Activated naive CD8-positive, alpha-beta T cell treated with anti-CD3 and anti-CD28 coated beads, Interleukin-2, amount 50 U/mL, for 24 hours (primary cell): ENCODE data around the gene SANBR.
A peak's percentile ranks its signal among the peaks of the same experiment; 100 is the strongest.
"Not testable (repeated sequence)": the region's sequence is repeated elsewhere in the genome, so short reads cannot be mapped to it uniquely, and the experiment has no call there.

Experiments
- ATAC-seq: fragments of 150-1000 bp; cut with Tn5 transposase; one replicate; pipeline ENCODE4 v1.10.0; 2021
- DNase-seq: peaks from one replicate; pipeline ENCODE4 v3.0.0; 2021
- H3K27ac Mint-ChIP-seq: one replicate; pipeline ENCODE4 v1.8.0; 2021; ENCODE audit warnings: mild to moderate bottlenecking, mixed read lengths
- H3K27me3 Mint-ChIP-seq: one replicate; pipeline ENCODE4 v1.8.0; 2021; ENCODE audit warnings: mixed read lengths
- H3K36me3 Mint-ChIP-seq: one replicate; pipeline ENCODE4 v1.8.0; 2021; ENCODE audit warnings: low read depth, mixed read lengths
- H3K4me1 Mint-ChIP-seq: one replicate; pipeline ENCODE4 v1.8.0; 2021; ENCODE audit warnings: mixed read lengths
- H3K4me3 Mint-ChIP-seq: one replicate; pipeline ENCODE4 v1.8.0; 2021; ENCODE audit warnings: mild to moderate bottlenecking, moderate library complexity, mixed read lengths
- H3K9me3 Mint-ChIP-seq: one replicate; pipeline ENCODE4 v1.8.0; 2021; ENCODE audit warnings: mixed read lengths

Gene SANBR

DNA sequence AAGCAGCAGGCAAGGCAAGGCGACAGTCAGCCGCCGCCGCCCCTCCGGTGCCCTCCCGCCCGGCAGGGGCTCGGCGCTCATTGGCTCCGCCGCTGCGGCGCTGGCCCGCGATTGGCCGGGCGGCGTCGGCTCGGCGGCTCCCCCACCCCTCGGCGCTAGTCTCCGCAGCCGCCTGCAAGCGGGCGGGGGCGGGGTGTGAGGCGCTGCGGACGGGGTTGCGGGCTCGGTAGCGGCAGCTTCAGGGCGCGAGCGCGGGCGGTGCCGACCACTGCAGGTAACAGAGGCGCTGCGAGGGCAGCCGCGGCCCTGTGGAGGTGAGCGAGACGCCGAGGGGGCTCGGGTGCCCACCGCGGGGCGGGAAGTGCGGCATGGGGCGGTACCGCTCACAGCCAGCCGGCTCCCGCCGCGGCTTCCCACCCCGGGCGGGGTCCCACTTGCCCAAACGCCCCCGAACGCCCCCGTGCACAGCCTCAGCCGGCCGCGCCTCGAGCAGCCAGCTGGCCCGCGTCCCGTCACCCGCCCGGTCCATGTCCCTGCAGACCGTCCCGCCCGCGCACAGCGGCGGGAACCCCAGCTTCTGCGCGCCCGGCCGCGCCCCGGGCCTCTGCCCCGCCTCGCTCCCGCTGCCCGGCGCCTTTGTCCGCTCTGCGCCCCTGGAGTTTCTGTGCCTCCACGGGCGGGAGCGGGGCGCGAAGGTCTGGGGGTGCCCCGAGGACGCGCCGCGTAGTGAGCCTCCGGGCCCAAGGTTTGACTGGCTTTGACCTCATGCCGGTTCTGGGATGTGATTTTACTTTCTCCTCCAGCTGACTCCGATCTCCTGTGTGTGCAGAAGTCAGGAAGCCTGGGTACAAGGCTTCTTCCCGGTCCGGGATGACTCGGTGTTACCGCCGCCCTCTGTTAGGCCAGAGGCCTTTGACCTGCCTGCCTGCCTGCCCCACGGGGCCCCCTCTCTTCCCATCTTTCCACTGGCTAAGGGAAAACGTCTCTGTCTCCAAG, at the start of gene SANBR:
SANBR (plus strand) TSS at position 158 of the 996 bp plus-strand sequence. CDS start 4,480 bp downstream, outside the sequence.
- peak within 1 kb of the TSS; percentile 84 for H3K4me3 Mint-ChIP-seq
- H3K27ac Mint-ChIP-seq: peak within 1 kb of the TSS; percentile 68
- DNase-seq: peak; percentile 80
- peaks cover 11% of the 10 kb centered on the region for H3K4me1 Mint-ChIP-seq
- no peaks in the 10 kb centered on the region for H3K9me3 Mint-ChIP-seq
- peaks cover 2% of the 10 kb centered on the region for H3K27me3 Mint-ChIP-seq
- ATAC-seq: peak; percentile 99
- no peaks in the 10 kb centered on the region for H3K36me3 Mint-ChIP-seq

DNA sequence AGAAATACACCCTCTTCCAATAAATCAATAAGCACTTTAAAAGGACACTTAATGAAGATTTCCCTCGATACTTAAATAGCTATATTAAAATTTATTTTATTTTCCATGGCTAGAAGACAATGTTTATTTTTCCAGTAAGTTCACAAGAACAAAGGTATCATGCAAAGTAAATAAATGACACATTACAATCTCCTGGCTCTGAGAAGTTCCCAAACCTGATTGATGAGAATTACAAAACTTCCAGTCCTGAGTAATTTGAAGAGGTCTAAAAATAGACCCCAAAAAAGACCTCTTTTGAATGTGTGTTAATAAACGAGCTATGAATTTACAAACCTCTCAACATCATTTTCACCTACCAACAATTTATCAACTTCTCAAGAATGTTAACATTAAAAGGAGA, 49.7 kb upstream of the SANBR start:
- no peak for DNase-seq
- Mint-ChIP-seq H3K36me3 (peaks cover 4% of the 10 kb centered on the region), H3K9me3 (no peaks in the 10 kb centered on the region), H3K27me3 (no peaks in the 10 kb centered on the region), H3K4me1 (peaks cover 55% of the 10 kb centered on the region), H3K27ac (no peak overlapping the region), H3K4me3 (peak overlapping the region; percentile 93)
- no peak for ATAC-seq

DNA sequence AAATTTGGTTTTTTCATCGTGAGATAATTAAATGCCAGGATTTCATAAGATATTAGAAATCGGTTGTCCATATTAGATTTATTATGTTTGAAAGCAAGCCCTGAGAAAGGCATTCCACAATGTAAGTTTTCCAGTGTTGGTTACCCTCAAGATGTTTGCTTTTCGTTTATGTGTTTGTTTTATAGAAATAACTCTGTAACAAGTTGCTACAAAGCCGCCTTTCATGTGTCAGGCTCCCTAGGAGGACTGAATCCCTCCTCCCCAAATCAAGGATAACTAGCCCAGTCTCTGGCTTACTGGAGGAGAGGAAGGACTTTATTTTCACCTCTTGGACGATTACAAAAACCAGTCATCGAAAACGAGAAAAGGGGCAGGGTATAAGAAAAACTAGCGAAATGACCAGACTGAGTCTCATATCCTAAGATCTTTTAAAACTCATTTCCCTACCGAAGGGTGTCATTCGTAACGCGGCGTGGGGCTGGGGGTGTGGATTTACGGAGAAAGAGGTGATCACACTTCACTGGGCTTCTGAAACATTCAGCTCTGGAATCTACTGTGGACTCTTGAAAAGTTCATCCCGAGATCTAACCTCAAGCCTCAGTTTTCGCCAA, 49.2 kb upstream of the SANBR start:
- Mint-ChIP-seq H3K36me3 (peaks cover 9% of the 10 kb centered on the region), H3K27me3 (no peaks in the 10 kb centered on the region), H3K27ac (peak overlapping the region; percentile 97), H3K4me3 (peak overlapping the region; percentile 93), H3K4me1 (peaks cover 55% of the 10 kb centered on the region), H3K9me3 (no peaks in the 10 kb centered on the region)
- ATAC-seq (no peak), DNase-seq (peak; percentile 34)

DNA sequence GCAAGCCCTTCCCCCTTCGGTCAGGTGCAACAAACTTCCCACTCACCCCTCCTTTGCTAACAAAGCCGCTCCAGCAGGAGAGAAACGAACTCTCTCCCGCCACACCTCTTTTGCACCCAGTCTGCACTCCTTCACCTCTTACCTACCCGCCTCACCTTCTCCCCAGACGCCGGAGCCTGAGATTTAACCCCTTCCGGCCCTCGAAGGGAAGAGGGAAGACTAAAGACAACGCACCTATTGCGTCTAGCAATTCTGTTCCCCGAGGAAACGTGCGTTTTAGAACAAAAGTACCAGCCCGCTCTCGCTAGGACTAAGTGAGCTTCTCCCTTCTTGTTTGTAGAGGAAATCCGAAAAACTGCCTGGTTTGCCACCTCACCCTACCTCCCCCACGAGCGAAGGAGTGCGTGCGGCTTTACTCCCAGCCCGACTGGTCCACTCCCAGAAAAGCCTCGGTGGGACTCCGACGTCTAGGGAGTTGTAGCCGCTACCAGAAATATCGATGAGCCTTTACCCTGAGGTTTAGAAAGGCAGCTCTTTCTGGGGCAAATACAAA, 48.6 kb upstream of the SANBR start:
- no peaks in the 10 kb centered on the region for H3K9me3 Mint-ChIP-seq
- ATAC-seq (peak; percentile 75), DNase-seq (peak; percentile 70)
- H3K27me3 Mint-ChIP-seq: no peaks in the 10 kb centered on the region
- peaks cover 50% of the 10 kb centered on the region for H3K4me1 Mint-ChIP-seq
- H3K36me3 Mint-ChIP-seq: peaks cover 15% of the 10 kb centered on the region
- peak overlapping the region; percentile 97 for H3K27ac Mint-ChIP-seq
- H3K4me3 Mint-ChIP-seq: peak overlapping the region; percentile 93

DNA sequence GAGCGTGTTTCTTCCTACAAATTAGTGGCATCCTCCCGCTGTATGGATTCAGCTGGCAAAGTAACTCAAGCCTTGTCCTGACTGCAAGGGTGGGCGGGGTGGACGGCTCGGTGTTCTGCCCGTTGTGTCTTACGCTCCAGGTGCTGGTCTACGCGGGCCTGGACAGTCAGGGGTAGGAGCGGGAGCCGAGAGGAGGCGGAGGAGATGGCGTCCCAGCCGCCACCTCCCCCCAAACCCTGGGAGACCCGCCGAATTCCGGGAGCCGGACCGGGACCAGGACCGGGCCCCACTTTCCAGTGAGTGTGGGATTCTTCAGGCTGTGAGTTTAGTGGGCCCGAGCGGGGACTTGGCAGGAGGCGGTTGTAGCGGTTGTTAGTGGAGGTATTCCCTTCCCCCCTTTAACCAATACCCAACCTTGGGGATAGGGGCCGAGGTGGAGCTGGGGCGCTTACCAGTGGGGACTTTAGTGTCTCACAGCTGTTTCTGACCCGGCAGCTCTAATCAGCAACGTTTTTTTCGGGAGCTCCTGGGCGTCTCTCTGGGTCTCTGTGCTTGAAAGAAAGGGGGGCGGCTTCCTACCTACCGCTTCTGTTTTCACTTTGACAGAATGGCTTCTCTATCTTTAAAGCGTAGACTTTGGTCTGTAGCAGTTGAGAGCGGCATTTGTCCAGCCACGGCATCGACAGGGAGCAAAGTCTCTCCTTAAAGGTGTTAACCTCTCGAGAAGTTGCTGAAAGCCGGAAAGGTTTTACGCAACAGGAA, 47.9 kb upstream of the SANBR start, which contains the start of the genes PEX13 and PUS10:
PEX13 (plus strand) TSS at position 165 of the 762 bp plus-strand sequence; CDS start at position 205, 40 bp downstream.
PUS10 (minus strand) TSS at position 700 of the 762 bp plus-strand sequence. CDS start 6,365 bp downstream, outside the sequence.
- DNase-seq (peak; percentile 74), ATAC-seq (peak; percentile 94)
- Mint-ChIP-seq H3K36me3 (peaks cover 18% of the 10 kb centered on the region), H3K9me3 (no peaks in the 10 kb centered on the region), H3K4me1 (peaks cover 46% of the 10 kb centered on the region), H3K4me3 (peak within 1 kb of the TSS; percentile 93), H3K27ac (peak within 1 kb of the TSS; percentile 97), H3K27me3 (no peaks in the 10 kb centered on the region)

DNA sequence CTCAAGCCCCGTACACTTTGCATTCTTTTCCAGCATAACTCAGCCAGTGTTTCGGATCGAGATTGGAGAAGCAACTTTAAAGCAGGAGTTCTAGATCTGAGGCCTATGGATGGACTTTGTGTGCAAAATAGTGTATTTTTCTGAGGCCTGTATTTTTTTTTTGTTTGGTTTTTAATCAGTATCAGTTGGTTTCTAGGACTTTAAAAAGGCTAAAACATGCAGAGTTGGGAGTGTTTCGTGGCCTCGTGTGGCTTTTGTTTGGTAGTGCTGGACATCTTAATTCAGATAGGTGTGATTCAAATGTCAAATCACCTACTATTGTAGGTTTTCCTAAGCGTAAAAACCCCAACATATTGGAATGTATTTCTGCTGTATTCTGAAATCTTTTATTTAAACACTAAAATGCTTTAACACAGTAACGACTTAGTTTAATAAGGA, 47.3 kb upstream of the SANBR start:
- peaks cover 40% of the 10 kb centered on the region for H3K4me1 Mint-ChIP-seq
- H3K4me3 Mint-ChIP-seq: peak overlapping the region; percentile 93
- H3K9me3 Mint-ChIP-seq: no peaks in the 10 kb centered on the region
- DNase-seq (no peak), ATAC-seq (no peak)
- no peaks in the 10 kb centered on the region for H3K27me3 Mint-ChIP-seq
- peaks cover 21% of the 10 kb centered on the region for H3K36me3 Mint-ChIP-seq
- H3K27ac Mint-ChIP-seq: peak overlapping the region; percentile 97

DNA sequence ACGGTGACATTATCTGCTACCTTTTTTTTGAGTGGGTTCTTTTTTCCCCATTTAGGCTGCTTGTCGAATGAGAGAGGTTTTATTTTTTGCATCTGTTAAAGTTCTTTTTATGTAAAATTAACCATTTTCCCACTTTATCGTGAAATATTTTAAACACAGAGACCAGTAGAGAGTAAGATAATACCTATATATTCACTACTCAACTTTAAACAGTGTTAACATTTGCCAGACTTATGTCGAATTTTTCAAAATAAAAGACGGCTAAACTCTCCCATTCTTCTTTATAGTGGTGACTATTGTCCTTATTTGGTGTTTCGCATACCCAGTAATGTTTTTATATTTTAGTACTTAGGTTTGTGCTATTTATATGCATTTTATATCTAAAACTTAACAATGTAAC, 46.9 kb upstream of the SANBR start:
- H3K27me3 Mint-ChIP-seq: no peaks in the 10 kb centered on the region
- ATAC-seq (no peak), DNase-seq (no peak)
- H3K4me3 Mint-ChIP-seq: peak overlapping the region; percentile 93
- H3K9me3 Mint-ChIP-seq: no peaks in the 10 kb centered on the region
- peaks cover 41% of the 10 kb centered on the region for H3K4me1 Mint-ChIP-seq
- peak overlapping the region; percentile 97 for H3K27ac Mint-ChIP-seq
- peaks cover 24% of the 10 kb centered on the region for H3K36me3 Mint-ChIP-seq

DNA sequence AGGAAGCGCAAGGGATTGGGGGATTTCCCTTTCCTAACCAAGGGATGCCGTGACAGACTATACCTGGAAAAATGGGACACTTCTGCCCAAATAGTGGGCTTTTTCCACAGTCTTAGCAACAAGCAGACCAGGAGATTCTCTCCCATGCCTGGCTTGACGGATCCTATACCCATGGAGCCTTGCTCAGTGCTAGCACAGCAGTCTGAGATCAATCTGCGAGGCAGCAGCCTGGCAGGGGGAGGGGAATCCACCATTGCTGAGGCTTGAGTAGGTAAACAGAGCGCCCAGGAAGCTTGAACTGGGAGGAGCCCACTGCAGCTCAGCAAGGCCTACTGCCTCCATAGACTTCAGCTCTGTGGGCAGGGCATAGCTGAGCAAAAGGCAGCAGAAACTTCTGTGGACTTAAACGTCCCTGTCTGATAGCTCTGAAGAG, 44.4 kb upstream of the SANBR start:
- Mint-ChIP-seq H3K4me3 (no peak overlapping the region), H3K27ac (no peak overlapping the region), H3K9me3 (no peaks in the 10 kb centered on the region), H3K27me3 (no peaks in the 10 kb centered on the region), H3K4me1 (peaks cover 36% of the 10 kb centered on the region), H3K36me3 (peaks cover 30% of the 10 kb centered on the region)
- no peak for DNase-seq
- ATAC-seq: no peak

DNA sequence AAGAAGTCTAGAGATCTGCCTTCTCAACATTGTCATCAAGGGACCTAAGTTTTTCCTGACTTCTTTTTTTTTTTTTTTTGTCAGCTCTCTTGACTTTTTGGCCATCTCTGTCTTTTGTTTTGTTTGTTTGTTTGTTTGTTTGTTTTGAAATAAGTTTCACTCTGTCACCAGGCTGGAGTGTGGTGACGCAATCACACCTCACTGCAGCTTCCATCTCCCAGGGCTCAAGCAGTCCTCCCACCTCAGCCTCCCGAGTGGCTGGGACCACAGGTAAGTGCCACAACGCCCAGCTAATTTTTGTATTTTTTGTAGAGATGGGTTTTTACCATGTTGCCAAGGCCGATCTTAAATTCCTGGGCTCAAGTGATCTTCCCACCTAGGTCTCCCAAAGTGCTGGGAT, 42.0 kb upstream of the SANBR start:
- peaks cover 38% of the 10 kb centered on the region for H3K36me3 Mint-ChIP-seq
- no peaks in the 10 kb centered on the region for H3K9me3 Mint-ChIP-seq
- no peak overlapping the region for H3K4me3 Mint-ChIP-seq
- no peaks in the 10 kb centered on the region for H3K27me3 Mint-ChIP-seq
- no peak for ATAC-seq
- no peak overlapping the region for H3K27ac Mint-ChIP-seq
- DNase-seq: no peak
- H3K4me1 Mint-ChIP-seq: peaks cover 32% of the 10 kb centered on the region

DNA sequence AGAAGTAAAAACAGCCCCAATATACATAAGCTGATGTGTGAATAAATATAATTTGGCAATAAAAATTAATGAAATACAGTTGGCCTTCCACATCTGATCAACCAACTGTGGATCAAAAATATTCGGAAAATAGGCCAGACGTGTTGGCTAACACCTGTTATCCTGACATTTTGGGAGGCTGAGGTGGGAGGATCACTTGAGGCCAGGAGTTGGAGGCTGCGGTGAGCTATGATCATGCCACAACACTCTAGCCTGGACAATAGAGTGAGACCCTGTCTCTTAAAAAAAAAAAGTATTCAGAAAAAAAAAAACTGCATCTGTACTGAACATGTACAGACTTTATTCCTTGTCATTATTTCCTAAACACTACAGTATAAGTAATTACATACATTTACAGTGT, 36.1 kb upstream of the SANBR start:
- no peaks in the 10 kb centered on the region for H3K27me3 Mint-ChIP-seq
- no peak overlapping the region for H3K4me3 Mint-ChIP-seq
- peaks cover 12% of the 10 kb centered on the region for H3K4me1 Mint-ChIP-seq
- no peaks in the 10 kb centered on the region for H3K9me3 Mint-ChIP-seq
- ATAC-seq (no peak), DNase-seq (no peak)
- no peak overlapping the region for H3K27ac Mint-ChIP-seq
- H3K36me3 Mint-ChIP-seq: peaks cover 28% of the 10 kb centered on the region

DNA sequence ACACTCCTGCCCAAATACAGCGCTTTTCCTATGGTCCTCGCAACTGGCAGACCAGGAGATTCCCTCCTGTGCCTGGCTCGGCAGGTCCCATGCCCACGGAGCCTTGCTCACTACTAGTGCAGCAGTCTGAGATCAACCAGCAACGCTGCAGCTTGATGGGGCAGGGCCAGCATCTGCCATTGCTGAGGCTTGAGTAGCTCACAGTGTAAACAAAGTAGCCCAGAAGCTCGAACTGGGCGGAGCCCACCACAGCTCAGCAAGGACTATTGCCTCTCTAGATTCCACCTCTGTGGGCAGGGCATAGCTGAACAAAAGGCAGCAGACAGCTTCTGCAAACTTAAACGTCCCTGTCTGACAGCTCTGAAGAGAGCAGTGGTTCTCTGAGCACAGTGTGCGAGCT, 31.1 kb upstream of the SANBR start:
- not testable (repeated sequence) for H3K27ac Mint-ChIP-seq, H3K27me3 Mint-ChIP-seq, H3K4me3 Mint-ChIP-seq, DNase-seq, H3K9me3 Mint-ChIP-seq, ATAC-seq, H3K4me1 Mint-ChIP-seq
- H3K36me3 Mint-ChIP-seq: peaks cover 31% of the 10 kb centered on the region

DNA sequence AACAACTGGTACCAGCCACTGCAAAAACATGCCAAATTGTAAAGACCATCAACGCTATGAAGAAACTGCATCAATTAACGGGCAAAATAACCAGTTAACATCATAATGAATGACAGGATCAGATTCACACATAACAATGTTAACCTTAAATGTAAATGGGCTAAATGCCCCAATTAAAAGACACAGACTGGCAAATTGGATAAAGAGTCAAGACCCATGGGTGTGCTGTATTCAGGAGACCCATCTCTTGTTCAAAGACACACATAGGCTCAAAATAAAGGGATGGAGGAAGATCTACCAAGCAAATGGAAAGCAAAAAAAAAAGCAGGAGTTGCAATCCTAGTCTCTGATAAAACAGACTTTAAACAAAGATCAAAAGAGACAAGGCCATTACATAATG, 29.0 kb upstream of the SANBR start:
- H3K4me1 Mint-ChIP-seq, H3K27ac Mint-ChIP-seq, H3K9me3 Mint-ChIP-seq, ATAC-seq, DNase-seq, H3K27me3 Mint-ChIP-seq, H3K4me3 Mint-ChIP-seq: not testable (repeated sequence)
- peaks cover 27% of the 10 kb centered on the region for H3K36me3 Mint-ChIP-seq

DNA sequence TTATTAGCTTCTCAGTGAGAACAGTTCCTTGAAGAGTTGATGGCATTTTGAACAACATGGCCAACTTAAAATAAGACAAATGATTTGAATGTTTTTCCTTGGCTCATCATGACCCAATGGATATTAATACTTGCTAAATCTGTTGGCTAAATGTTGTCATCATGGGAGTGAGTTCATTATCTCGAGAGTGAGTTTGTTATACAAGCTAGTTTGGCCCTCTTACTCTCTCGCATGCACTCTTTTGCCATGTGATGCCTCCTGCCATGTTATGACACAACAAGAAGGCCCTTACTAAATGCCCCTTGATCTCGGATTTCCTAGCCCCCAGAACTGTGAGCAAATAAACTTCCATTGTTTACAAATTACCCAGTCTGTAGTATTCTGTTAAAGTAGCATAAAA, 22.9 kb upstream of the SANBR start:
- Mint-ChIP-seq H3K27ac (no peak overlapping the region), H3K4me1 (peaks cover 10% of the 10 kb centered on the region), H3K4me3 (no peak overlapping the region), H3K27me3 (no peaks in the 10 kb centered on the region), H3K9me3 (no peaks in the 10 kb centered on the region), H3K36me3 (peaks cover 8% of the 10 kb centered on the region)
- DNase-seq: no peak
- ATAC-seq: no peak

DNA sequence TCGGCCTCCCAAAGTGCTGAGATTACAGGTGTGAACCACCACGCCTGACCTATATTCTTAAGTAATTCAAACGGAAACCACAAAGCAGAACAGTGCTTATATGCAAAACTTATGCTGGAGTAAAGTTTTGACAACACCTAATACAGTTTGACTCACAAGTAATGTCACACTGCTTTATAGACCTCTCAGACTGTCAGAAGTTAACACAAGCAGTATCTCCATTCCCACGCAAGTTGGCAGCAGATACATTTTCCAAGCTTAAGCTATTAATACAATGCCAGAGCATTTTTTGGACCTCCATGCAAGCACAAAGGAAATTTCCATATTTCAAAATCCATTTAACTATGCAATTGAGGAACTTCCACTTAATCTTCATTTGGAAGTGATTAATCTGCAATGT, 21.0 kb upstream of the SANBR start:
- H3K9me3 Mint-ChIP-seq: no peaks in the 10 kb centered on the region
- no peak for DNase-seq
- H3K36me3 Mint-ChIP-seq: peaks cover 17% of the 10 kb centered on the region
- peaks cover 10% of the 10 kb centered on the region for H3K4me1 Mint-ChIP-seq
- no peak for ATAC-seq
- no peak overlapping the region for H3K27ac Mint-ChIP-seq
- H3K4me3 Mint-ChIP-seq: no peak overlapping the region
- H3K27me3 Mint-ChIP-seq: no peaks in the 10 kb centered on the region
